GM06990 (cell line): ENCODE results near the gene CEACAM19.

Experiments
- DNase-seq: peaks from one replicate; pipeline ENCODE4 v3.0.0-alpha.2; 2011; ENCODE audit not compliant: insufficient read length; ENCODE audit errors: extremely low read depth
- H3K27me3 ChIP-seq: replicated peaks from 2 replicates; pipeline ENCODE4 v1.6.0; 2011; ENCODE audit warnings: low read length; ENCODE audit not compliant: control insufficient read depth, insufficient read depth
- H3K36me3 ChIP-seq: 2 replicates; pipeline ENCODE4 v1.5.1; 2011; ENCODE audit warnings: low read length; ENCODE audit not compliant: control insufficient read depth, insufficient read depth
- H3K4me3 ChIP-seq: replicated peaks from 2 replicates; pipeline ENCODE4 v1.5.1; 2011; ENCODE audit warnings: low read depth, mild to moderate bottlenecking, control low read depth, low read length
- TF ChIP-seq, protein P1 (sequence below): IDR thresholded peaks from 2 replicates; pipeline ENCODE4 v1.5.1; 2011; ENCODE audit warnings: low read length, control low read depth, mild to moderate bottlenecking, inconsistent platforms; ENCODE audit not compliant: insufficient read depth, poor library complexity, severe bottlenecking

CEACAM19 gene

GRCh38 chr19:44658069-44658733 is 13.1 kb upstream of the CEACAM19 start:
- Histone ChIP-seq H3K27me3 (no peaks in the 10 kb centered on the region), H3K36me3 (no peaks in the 10 kb centered on the region; the same call in 1 of the 2 replicates), H3K4me3 (no peak overlapping the region)
- DNase-seq, result no peak
- TF ChIP-seq, protein P1, sequence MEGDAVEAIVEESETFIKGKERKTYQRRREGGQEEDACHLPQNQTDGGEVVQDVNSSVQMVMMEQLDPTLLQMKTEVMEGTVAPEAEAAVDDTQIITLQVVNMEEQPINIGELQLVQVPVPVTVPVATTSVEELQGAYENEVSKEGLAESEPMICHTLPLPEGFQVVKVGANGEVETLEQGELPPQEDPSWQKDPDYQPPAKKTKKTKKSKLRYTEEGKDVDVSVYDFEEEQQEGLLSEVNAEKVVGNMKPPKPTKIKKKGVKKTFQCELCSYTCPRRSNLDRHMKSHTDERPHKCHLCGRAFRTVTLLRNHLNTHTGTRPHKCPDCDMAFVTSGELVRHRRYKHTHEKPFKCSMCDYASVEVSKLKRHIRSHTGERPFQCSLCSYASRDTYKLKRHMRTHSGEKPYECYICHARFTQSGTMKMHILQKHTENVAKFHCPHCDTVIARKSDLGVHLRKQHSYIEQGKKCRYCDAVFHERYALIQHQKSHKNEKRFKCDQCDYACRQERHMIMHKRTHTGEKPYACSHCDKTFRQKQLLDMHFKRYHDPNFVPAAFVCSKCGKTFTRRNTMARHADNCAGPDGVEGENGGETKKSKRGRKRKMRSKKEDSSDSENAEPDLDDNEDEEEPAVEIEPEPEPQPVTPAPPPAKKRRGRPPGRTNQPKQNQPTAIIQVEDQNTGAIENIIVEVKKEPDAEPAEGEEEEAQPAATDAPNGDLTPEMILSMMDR, result no peak

GRCh38 chr19:44660081-44660480 is 11.2 kb upstream of the CEACAM19 start:
- H3K27me3 ChIP-seq, result no peaks in the 10 kb centered on the region
- TF ChIP-seq, protein P1, result no peak
- H3K4me3 ChIP-seq, result no peak overlapping the region
- no peak for DNase-seq
- H3K36me3 ChIP-seq, result no peaks in the 10 kb centered on the region; the same call in 1 of the 2 replicates

DNA sequence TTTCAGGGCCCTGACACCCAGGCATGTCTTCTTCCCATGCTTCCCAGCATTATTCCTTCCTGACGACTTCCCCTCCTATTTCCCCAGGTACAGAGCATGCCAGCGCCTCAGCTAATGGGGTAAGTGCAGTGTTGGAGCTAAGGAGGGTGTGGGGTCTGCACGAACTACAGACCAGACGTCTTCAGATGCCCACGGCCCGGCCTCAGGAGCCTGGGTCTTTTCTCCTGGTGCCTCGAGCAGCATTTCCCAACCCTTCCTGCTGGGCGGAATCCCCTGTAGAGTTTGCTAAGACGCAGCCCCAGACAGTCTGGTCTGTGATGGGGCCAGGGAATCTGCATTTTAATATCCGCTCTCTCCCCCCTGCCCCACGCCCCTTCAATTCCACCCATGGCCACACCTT is 10.1 kb upstream of the CEACAM19 start:
- Histone ChIP-seq H3K4me3 (no peak overlapping the region), H3K27me3 (no peaks in the 10 kb centered on the region), H3K36me3 (no peaks in the 10 kb centered on the region; the same call in 1 of the 2 replicates)
- TF ChIP-seq, protein P1, result no peak
- no peak for DNase-seq

DNA sequence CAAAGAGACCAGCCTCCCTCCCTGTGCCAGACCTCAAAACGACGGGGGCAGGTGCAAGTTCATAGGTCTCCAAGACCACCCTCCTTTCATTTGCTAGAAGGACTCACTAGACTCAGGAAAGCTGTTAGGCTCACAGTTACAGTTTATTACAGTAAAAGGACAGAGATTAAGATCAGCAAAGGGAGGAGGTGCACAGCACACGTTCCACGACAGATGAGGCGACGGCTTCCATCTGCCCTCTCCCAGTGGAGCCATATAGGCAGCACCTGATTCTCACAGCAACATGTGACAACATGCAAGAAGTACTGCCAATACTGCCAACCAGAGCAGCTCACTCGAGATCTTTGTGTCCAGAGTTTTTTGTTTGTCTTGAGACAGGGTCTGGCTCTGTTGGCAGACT is 9.4 kb upstream of the CEACAM19 start:
- TF ChIP-seq, protein P1, result no peak
- H3K4me3 ChIP-seq, result no peak overlapping the region
- no peaks in the 10 kb centered on the region; the same call in 1 of the 2 replicates for H3K36me3 ChIP-seq
- no peak for DNase-seq
- no peaks in the 10 kb centered on the region for H3K27me3 ChIP-seq

- Histone ChIP-seq H3K36me3 (no peaks in the 10 kb centered on the region; the same call in 1 of the 2 replicates), H3K4me3 (no peak overlapping the region), H3K27me3 (no peaks in the 10 kb centered on the region)
- DNase-seq, result no peak
- TF ChIP-seq, protein P1, result no peak
These were observed 8.4 kb upstream of the CEACAM19 start for GRCh38 chr19:44662691-44663385.

- TF ChIP-seq, protein P1, result no peak
- H3K36me3 ChIP-seq, result no peaks in the 10 kb centered on the region; the same call in 1 of the 2 replicates
- H3K27me3 ChIP-seq, result no peaks in the 10 kb centered on the region
- DNase-seq, result no peak
- H3K4me3 ChIP-seq, result no peak overlapping the region
These were observed 7.3 kb upstream of the CEACAM19 start for GRCh38 chr19:44663996-44664395.
